HepG2 (cell line): ENCODE measurements around the gene FURIN. TPM values are rescaled to one million over a fixed set of nuclear protein-coding genes. Genes with fewer than 3 reads are reported as not detected.

Experiments used
- MEIS1 ChIP-seq: sonication (generic); formaldehyde crosslinking; IDR thresholded peaks from 2 replicates; pipeline ENCODE4 v1.9.0; 2021; ENCODE audit warnings: mild to moderate bottlenecking, missing genetic modification reagents, moderate library complexity, borderline replicate concordance
- NFKB2 ChIP-seq: sonication (generic); formaldehyde crosslinking; IDR thresholded peaks from 2 replicates; pipeline ENCODE4 v1.4.0; 2020; ENCODE audit warnings: missing genetic modification reagents, borderline replicate concordance
- ZC3H4 ChIP-seq: sonication (generic); formaldehyde crosslinking; IDR thresholded peaks from 2 replicates; pipeline ENCODE4 v1.4.0; 2020; ENCODE audit warnings: missing genetic modification reagents, borderline replicate concordance
- ZNF225 ChIP-seq: sonication (generic); formaldehyde crosslinking; IDR thresholded peaks from 2 replicates; pipeline ENCODE4 v1.4.0; 2020; ENCODE audit warnings: mild to moderate bottlenecking, missing genetic modification reagents
- ZNF34 ChIP-seq: sonication (generic); formaldehyde crosslinking; IDR thresholded peaks from 2 replicates; pipeline ENCODE4 v1.4.0; 2020; ENCODE audit warnings: mild to moderate bottlenecking, missing genetic modification reagents, borderline replicate concordance
- polyA plus RNA-seq, 8 experiments: library from polyadenylated mRNA; depleted of rRNA in 3 of 8; stranded (reverse) in 7 of 8; unstranded in 1 of 8; fragments of >200 nt; fragmentation: Illumina TruSeq in 4 of 8; extraction: Trizol in 4 of 8; gene quantifications; 2 replicates each; pipeline versions ENCODE4 v1.2.1 to v1.2.3, GENCODE V29; 2011 to 2016; ENCODE audit warnings: low read depth in 4 of 8, missing spikeins in 1 of 8, mixed read lengths in 1 of 8; ENCODE audit not compliant: insufficient read depth in 1 of 8
- total RNA-seq, 5 experiments: library from RNA; depleted of rRNA; stranded (reverse); fragments of >200 nt; fragmentation: Illumina TruSeq; extraction: Trizol; gene quantifications; 2 replicates each; pipeline ENCODE4 v1.2.3, GENCODE V29; 2016; ENCODE audit warnings: low read depth in 1 of 5
- TF ChIP-seq, protein P1 (sequence below): sonication (generic); formaldehyde crosslinking; IDR thresholded peaks from 2 replicates; pipeline ENCODE4 v1.9.0; 2021; ENCODE audit warnings: mild to moderate bottlenecking, missing genetic modification reagents
- TF ChIP-seq, protein P2 (sequence below): sonication (generic); formaldehyde crosslinking; IDR thresholded peaks from 2 replicates; pipeline ENCODE4 v1.9.0; 2021; ENCODE audit warnings: missing genetic modification reagents, borderline replicate concordance
- TF ChIP-seq, protein P3 (sequence below): sonication (generic); formaldehyde crosslinking; IDR thresholded peaks from 2 replicates; pipeline ENCODE4 v1.5.1; 2020; ENCODE audit warnings: mild to moderate bottlenecking, missing genetic modification reagents
- TF ChIP-seq, protein P4 (sequence below): sonication (generic); formaldehyde crosslinking; IDR thresholded peaks from 2 replicates; pipeline ENCODE4 v1.4.0; 2020; ENCODE audit warnings: missing genetic modification reagents
- TF ChIP-seq, protein P5 (sequence below): sonication (generic); formaldehyde crosslinking; IDR thresholded peaks from 2 replicates; pipeline ENCODE4 v1.4.0; 2020; ENCODE audit warnings: low read depth, mild to moderate bottlenecking, missing genetic modification reagents
- TF ChIP-seq, protein P6 (sequence below): sonication (generic); formaldehyde crosslinking; IDR thresholded peaks from 2 replicates; pipeline ENCODE4 v1.4.0; 2020; ENCODE audit warnings: mild to moderate bottlenecking, missing genetic modification reagents

The FURIN gene
- total and polyA plus RNA-seq, 2 of the 13 experiments (the other 11 are each of a cell fraction or from before 2014, with no cell fraction given): 15.2 to 17.4 TPM

DNA sequence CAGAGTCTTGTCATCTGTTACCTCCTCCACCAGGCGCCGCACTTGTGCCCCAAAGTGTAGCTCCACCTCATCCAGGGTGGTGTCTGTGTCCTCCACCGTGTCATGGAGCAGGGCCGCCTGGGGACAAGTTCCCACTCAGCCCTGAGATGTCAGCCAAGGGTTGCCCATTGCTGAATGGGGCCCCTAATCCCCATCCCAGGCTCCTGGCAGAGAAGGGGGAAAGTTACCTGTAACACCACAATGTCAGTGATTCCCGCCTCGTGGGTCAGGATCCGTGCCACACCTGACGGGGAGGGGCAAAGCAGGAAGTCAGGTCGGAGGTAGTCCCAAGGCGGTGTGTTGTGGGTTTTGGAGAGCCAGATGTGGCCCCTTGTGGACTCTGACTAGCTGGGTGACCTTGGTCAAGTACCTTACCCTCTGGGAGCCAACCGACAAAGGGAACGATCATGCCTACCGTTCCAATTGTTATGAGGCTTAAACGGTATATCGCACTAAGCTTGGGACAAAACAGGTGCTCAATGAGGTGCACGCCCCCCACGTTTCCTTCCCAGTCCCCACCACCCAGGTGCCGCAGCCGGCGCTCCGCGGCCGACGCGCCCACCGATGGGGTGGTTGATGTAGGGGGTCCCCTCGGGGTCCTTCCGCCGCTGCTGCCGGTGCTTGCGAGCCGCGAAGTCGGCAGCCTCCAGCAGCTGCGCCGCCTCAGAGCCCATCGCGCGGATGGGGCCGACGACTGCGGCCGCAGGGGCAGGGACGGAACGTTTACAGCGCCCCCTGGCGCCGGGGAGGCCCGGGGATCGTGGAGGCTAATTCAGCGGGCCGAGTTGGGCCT lies 63.7 kb downstream of the FURIN start, which contains the start of gene HDDC3 (continued):
- TF ChIP-seq, protein P1, sequence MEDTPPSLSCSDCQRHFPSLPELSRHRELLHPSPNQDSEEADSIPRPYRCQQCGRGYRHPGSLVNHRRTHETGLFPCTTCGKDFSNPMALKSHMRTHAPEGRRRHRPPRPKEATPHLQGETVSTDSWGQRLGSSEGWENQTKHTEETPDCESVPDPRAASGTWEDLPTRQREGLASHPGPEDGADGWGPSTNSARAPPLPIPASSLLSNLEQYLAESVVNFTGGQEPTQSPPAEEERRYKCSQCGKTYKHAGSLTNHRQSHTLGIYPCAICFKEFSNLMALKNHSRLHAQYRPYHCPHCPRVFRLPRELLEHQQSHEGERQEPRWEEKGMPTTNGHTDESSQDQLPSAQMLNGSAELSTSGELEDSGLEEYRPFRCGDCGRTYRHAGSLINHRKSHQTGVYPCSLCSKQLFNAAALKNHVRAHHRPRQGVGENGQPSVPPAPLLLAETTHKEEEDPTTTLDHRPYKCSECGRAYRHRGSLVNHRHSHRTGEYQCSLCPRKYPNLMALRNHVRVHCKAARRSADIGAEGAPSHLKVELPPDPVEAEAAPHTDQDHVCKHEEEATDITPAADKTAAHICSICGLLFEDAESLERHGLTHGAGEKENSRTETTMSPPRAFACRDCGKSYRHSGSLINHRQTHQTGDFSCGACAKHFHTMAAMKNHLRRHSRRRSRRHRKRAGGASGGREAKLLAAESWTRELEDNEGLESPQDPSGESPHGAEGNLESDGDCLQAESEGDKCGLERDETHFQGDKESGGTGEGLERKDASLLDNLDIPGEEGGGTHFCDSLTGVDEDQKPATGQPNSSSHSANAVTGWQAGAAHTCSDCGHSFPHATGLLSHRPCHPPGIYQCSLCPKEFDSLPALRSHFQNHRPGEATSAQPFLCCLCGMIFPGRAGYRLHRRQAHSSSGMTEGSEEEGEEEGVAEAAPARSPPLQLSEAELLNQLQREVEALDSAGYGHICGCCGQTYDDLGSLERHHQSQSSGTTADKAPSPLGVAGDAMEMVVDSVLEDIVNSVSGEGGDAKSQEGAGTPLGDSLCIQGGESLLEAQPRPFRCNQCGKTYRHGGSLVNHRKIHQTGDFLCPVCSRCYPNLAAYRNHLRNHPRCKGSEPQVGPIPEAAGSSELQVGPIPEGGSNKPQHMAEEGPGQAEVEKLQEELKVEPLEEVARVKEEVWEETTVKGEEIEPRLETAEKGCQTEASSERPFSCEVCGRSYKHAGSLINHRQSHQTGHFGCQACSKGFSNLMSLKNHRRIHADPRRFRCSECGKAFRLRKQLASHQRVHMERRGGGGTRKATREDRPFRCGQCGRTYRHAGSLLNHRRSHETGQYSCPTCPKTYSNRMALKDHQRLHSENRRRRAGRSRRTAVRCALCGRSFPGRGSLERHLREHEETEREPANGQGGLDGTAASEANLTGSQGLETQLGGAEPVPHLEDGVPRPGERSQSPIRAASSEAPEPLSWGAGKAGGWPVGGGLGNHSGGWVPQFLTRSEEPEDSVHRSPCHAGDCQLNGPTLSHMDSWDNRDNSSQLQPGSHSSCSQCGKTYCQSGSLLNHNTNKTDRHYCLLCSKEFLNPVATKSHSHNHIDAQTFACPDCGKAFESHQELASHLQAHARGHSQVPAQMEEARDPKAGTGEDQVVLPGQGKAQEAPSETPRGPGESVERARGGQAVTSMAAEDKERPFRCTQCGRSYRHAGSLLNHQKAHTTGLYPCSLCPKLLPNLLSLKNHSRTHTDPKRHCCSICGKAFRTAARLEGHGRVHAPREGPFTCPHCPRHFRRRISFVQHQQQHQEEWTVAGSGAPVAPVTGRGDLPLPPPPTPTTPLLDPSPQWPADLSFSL (CRISPR knock-in tag): no peak
- TF ChIP-seq, protein P2, sequence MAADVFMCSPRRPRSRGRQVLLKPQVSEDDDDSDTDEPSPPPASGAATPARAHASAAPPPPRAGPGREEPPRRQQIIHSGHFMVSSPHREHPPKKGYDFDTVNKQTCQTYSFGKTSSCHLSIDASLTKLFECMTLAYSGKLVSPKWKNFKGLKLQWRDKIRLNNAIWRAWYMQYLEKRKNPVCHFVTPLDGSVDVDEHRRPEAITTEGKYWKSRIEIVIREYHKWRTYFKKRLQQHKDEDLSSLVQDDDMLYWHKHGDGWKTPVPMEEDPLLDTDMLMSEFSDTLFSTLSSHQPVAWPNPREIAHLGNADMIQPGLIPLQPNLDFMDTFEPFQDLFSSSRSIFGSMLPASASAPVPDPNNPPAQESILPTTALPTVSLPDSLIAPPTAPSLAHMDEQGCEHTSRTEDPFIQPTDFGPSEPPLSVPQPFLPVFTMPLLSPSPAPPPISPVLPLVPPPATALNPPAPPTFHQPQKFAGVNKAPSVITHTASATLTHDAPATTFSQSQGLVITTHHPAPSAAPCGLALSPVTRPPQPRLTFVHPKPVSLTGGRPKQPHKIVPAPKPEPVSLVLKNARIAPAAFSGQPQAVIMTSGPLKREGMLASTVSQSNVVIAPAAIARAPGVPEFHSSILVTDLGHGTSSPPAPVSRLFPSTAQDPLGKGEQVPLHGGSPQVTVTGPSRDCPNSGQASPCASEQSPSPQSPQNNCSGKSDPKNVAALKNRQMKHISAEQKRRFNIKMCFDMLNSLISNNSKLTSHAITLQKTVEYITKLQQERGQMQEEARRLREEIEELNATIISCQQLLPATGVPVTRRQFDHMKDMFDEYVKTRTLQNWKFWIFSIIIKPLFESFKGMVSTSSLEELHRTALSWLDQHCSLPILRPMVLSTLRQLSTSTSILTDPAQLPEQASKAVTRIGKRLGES (CRISPR knock-in tag): no peak
- no peak for TF ChIP-seq ZC3H4 (CRISPR knock-in tag)
- TF ChIP-seq ZNF225 (CRISPR knock-in tag): no peak; the same call in 1 of the 2 replicates
- TF ChIP-seq, protein P3, sequence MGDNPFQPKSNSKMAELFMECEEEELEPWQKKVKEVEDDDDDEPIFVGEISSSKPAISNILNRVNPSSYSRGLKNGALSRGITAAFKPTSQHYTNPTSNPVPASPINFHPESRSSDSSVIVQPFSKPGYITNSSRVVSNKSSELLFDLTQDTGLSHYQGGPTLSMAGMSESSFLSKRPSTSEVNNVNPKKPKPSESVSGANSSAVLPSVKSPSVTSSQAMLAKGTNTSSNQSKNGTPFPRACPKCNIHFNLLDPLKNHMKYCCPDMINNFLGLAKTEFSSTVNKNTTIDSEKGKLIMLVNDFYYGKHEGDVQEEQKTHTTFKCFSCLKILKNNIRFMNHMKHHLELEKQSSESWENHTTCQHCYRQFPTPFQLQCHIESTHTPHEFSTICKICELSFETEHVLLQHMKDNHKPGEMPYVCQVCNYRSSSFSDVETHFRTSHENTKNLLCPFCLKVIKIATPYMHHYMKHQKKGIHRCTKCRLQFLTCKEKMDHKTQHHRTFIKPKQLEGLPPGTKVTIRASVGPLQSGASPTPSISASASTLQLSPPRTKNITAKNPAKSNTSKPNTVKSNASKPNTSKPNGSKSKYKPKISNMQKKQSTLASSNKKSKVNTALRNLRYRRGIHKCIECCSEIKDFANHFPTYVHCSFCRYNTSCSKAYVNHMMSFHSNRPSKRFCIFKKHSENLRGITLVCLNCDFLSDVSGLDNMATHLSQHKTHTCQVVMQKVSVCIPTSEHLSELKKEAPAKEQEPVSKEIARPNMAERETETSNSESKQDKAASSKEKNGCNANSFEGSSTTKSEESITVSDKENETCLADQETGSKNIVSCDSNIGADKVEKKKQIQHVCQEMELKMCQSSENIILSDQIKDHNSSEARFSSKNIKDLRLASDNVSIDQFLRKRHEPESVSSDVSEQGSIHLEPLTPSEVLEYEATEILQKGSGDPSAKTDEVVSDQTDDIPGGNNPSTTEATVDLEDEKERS (CRISPR knock-in tag): 0 out of 2 replicates have a peak, but pooled peaks have one; percentile 14
- TF ChIP-seq, protein P4, sequence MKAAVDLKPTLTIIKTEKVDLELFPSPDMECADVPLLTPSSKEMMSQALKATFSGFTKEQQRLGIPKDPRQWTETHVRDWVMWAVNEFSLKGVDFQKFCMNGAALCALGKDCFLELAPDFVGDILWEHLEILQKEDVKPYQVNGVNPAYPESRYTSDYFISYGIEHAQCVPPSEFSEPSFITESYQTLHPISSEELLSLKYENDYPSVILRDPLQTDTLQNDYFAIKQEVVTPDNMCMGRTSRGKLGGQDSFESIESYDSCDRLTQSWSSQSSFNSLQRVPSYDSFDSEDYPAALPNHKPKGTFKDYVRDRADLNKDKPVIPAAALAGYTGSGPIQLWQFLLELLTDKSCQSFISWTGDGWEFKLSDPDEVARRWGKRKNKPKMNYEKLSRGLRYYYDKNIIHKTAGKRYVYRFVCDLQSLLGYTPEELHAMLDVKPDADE (CRISPR knock-in tag): 0 out of 2 replicates have a peak, but pooled peaks have one; percentile 18
- TF ChIP-seq, protein P5, sequence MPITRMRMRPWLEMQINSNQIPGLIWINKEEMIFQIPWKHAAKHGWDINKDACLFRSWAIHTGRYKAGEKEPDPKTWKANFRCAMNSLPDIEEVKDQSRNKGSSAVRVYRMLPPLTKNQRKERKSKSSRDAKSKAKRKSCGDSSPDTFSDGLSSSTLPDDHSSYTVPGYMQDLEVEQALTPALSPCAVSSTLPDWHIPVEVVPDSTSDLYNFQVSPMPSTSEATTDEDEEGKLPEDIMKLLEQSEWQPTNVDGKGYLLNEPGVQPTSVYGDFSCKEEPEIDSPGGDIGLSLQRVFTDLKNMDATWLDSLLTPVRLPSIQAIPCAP (CRISPR knock-in tag): no peak
- TF ChIP-seq MEIS1 (CRISPR knock-in tag): no peak
- TF ChIP-seq, protein P6, sequence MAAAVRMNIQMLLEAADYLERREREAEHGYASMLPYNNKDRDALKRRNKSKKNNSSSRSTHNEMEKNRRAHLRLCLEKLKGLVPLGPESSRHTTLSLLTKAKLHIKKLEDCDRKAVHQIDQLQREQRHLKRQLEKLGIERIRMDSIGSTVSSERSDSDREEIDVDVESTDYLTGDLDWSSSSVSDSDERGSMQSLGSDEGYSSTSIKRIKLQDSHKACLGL: peak; percentile 81
- TF ChIP-seq NFKB2 (CRISPR knock-in tag): peak; percentile 86; the same call in 1 of the 2 replicates
- no peak for TF ChIP-seq ZNF34 (CRISPR knock-in tag)
